NCI-H1417 treated with DMSO at 0.1 percent for 48 hours (cell line): ENCODE data around the gene EXPH5.

Experiments
- DNase-seq: peaks from one replicate; lab custom pipeline; 2025; lab: John Stamatoyannopoulos, UW

EXPH5 gene

DNA sequence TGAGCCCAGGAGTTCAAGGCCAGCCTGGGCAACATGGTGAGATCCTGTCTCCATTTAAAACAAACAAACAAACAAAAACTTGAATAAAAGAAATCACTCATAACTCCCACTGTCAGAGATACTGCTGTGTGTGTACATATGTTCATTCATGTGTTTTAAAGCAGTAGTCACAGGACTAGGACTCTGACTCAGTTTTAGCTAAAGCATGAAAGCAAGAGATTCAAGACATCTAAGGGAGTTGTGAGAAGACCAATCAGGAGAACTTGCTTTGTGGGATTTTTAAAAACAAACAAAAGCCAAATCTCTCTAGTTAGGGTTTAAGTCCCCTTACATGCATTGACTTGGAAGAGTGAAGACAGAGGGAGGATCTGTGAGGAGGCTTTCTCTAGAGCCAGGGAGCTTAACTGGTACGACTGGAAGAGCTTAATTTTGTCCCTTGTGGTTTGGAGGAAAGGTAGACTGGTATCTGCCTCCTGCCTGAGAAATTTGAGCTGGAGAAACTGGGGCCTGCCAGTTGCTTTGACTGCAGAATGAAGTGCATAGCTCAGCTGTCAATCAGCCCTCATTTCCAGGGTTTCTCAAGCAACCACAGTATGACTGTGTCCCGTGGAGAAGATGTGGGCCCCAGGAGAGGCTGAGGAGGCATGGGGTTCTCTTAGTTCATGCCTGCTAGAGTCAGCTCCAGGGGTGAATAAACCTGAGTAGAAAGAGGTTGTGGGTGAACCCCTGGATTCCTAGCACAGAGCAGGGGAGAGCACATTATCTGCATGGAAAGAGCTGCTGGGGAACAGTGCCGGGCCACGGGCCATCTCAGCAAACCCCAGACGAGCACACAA is 30.6 kb downstream of the EXPH5 start:
- no peak for DNase-seq

DNA sequence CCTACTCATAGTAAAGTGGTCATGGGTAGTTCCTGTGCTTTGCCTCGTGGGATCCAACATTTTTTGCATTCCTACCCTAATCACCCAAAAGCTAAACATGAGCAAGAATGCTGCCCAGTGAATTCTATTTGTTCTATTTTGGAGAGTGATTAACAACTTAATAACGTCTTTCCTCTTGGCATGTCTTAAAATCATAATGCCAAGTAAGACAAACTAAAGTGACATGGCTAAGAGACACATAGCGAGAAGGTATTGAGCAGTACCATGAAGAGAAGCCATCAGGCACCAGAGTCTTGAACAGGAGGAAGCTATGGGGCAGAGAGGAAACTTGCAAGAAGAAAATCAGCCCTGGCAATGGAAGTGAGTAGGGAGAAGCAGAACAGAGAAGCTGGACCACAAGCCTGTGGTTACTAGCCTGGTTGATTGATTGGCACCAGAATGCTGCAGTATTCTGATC is 32.0 kb downstream of the EXPH5 start:
- DNase-seq: no peak

DNA sequence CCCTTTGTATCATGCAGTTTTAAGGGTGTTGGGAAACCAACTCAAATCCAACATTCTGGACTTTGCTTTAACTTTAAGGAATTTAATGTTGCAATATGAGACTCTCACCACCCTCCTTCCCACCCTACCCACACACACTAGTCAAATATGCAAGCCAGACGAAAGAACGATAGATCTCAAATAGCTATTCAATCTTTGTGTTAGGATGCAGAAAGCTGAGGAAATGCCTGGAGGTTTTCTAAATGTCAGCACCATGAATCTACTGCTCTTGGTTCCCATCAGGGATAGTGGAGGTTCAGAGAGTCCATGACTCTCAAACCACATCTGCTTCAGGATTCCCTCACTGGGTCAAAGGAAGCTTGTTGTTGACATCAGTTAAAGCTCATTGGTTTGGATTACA is 33.7 kb downstream of the EXPH5 start:
- no peak for DNase-seq

DNA sequence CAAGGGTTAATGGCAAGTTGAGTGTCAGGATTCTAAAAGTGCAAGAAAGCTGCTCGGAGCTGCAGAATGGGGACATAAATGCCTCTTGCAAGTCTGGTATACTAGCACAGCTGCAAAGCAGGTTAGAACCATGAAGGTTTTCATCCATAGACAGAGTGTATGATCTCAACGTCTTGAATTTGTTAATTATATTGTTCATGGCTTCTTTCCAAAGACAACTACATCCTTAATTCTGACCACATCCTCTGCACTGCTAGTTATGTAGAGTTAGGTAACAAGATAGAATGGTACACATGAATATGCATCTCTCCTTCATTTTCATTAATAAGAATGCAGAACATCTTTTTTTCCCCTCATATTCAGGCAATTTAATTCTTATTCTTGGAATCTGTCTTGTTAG is 34.2 kb downstream of the EXPH5 start:
- no peak for DNase-seq

DNA sequence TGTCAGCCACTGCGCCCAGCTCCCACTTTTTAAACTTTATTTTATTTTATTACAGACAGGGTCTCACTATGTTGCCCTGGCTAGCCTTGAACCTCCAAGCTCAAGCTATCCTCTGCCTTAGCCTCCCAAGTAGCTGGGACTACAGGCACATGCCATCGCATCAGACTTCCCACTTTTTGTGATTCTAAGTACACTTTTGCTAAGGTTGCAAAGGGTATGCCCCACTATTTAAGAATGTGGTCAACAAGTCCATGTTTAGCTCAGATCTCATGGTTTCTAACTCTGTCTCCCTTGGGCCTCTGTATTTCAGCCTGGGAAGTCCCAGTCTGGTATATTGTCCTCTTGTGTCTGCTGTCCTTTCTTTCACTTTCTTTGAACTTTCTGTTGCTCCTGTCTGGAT is 35.3 kb downstream of the EXPH5 start:
- no peak for DNase-seq

DNA sequence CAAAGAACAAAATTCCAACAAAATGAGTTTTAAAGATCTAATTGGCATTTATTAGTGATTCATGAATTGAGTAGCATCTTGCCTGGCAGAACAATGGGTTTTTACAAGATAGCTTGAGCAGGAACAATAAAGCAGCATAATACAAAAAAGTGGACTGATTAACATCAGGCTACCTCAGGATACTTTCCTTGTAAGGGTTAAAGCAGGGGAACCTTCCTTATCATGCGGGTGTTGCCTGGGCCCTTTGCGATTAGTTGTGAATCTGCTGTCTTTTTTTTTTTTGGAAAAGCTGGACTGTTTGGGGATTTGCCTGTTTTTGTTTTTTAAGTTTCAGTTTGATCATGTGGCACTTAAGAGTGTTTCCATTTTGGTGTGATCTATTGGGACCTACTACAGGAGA is 37.5 kb downstream of the EXPH5 start:
- DNase-seq: no peak

DNA sequence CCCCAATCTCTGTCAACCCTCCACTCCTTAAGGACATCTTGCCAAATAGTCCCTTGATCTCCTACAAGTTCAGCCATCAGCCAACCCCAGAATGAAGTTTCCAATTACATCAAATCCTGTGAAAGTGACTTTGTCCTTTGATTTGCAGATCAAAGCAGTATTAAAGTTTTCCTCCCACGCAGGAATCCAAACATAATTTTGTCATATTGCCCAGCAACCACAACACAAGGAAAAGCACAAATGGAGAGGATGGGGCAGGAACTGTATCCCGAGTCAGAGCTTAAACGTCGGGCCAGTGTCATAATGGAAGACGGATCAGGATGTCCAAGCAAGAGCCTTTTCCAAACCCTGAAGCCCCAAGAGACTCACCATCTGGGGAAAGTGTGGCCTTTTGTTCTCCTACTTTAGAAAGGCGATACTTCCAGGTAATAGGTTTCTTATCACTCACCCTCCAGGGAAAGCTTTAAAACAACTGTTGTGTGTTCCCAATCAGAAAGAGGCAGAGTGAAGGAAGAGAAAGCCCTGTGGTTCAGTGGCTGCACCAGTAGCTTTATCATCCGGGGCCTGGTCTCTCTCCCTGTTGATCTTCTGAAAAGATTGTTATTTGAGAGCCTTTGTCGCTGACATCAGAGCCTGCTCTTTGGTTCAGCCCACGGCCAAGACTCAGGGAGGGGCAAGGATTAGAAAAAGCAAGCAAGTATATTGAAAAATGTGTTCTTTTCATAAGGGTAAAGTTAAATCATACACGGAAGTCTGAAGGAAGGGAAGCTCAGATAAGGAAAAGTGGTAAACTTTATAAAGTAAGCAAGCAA is 41.7 kb downstream of the EXPH5 start:
- DNase-seq: no peak

DNA sequence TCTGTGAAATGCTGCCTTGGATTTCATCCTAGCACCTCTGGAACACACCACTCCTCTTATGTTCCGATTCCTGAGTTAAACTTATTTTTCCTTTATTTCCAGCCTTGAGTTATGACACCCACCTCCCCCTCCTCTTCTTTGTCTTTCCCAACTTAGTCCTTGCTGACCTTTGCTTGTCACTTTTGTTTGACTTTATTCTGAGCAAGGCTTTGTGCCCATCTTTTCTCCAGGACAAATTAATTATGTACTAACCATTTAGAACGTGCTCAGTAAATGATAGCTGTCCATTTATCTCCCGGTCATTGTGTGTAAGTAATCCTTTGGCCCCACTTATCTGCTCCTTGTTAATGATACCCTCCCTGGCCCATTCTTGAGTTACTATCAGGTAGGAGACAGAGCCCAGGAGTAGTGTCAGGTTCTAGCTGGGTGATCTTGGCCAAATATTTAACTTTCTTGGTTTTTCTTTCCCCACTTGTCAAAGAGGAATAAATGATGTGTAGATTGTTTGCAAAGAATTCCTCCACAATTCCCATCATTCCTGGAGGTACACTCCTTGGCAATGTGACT is 44.2 kb downstream of the EXPH5 start:
- DNase-seq: no peak

DNA sequence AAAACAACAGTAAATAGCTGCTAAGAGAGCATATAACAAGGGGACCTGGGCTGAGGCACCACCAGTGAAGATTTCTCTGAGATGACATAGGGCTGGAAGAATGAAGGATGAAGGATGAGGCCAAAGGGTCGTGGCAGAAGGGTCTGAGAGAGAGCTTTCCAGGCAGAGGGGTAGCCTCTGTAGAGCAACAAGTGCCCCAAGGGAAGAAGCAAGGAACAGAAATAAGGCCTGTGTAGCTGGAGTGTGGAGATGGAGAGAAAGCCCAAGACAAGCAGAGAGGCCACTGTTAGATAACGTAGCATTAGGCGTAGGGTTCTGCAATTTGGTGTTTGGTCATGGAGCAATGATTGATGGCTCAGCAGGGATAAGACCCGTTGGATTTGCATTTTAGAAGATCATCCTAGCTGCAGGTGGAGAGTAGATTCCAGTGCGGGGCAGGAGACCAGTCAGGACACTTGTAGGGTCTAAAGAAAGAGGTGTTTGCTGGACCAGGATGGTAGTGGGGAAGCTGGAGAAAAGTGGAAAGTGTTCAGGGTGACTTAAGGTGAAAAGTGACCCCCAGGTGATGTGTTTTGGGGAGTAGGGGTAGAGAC is 47.6 kb downstream of the EXPH5 start:
- DNase-seq: no peak

DNA sequence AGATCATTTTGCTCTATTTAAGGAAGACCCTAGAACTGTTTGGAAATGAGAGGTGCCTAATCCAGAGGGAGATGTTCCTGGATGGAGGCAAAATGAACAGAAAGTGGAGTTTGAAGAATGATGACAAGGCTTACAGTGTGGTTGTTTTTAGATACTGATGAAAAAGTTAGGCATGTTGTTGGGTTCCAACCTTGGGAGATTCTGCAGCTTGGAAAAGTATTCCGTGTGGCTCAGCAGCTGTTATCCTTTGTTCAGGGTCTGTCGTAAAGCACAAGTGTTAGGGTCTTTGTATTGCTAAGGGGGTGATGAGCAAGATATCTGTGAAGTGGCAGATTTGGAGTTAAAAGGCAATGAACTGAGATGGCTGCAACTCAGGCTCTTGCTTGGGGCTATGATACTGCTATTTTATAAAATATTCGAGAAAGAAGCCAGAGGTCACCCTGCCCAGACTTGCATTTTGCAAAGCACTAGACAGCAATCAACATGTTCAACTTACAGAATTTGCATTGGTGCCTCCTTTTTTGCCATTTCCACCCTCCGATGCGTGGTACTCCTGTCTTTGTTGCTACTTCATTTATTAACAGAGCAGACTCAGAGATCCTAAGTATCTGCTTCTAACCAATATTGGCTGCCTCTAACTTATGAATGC is 50.1 kb downstream of the EXPH5 start:
- no peak for DNase-seq

DNA sequence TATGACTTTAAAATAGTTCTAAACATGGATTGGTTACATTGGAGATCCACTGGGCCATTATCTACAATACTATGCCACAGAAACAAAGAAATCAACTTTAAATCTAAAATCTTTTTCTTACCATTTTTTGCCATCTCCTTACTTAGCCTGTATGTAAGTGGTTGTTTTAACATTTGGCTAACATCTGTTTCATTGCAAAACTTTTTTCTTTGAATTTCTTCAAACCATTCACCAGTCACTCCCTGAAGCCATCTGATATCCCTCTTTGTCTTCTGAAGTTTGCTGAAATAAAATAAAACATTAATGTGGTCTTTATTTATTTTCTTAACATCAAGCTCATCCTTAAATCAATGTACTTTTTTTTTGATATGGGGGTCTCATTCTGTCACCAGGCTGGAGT is 52.0 kb downstream of the EXPH5 start:
- DNase-seq: no peak

DNA sequence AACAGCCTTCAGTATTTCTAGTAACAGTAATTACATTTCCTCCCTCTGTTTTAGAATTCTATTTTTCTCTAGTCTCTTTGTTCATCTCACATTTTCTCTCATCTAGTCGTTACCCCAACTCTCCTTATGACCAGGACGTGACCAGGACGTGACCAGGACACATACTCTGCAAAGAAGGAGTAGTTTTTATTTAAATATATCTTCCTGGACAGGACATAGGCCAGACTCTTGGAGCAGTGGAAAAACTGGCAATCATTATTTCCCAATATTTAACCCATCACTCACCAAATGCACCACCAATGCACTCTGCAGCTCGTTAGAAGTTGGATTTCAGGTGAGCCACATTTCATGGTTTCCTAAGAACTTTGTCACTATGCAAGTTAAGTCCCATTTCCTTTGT is 55.1 kb downstream of the EXPH5 start:
- DNase-seq: no peak

DNA sequence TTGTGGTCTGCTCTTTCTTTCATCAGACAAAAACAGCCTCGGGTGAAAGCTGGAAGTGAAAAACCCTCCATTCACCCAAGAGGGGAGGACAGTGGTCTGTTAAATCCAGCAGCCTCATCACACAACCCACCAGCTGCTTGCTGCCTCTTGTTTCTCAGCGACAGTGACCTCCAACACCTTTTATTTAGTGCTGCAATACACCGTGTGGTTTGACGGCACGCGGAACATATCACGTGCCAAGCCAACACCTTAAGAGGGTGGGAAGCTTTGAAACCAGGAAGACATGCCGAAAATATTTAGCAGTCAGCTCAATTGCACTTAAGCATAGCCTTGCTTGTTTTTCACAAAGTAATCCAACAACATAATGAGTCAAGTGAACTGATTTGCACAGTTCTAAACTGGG is 55.5 kb downstream of the EXPH5 start:
- no peak for DNase-seq

DNA sequence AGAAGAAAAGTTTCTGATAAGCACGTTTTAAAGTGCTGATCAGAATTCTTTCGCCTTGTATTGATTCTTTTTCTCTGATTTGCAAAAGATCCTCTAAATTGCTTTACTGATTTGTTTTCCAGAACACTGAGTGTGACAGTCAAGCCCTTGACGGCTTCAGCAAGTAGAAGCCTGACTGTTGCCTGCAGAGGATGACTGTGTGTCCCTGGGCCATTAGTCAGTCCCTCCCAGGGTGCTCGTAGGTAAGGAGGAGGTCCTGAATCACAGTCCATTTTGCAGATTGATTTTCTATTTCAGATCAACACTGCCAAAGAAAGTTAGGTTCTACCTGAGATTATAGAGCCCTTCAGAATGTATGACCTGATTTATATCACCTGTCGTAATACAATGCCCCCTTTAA is 56.8 kb downstream of the EXPH5 start:
- DNase-seq: no peak

DNA sequence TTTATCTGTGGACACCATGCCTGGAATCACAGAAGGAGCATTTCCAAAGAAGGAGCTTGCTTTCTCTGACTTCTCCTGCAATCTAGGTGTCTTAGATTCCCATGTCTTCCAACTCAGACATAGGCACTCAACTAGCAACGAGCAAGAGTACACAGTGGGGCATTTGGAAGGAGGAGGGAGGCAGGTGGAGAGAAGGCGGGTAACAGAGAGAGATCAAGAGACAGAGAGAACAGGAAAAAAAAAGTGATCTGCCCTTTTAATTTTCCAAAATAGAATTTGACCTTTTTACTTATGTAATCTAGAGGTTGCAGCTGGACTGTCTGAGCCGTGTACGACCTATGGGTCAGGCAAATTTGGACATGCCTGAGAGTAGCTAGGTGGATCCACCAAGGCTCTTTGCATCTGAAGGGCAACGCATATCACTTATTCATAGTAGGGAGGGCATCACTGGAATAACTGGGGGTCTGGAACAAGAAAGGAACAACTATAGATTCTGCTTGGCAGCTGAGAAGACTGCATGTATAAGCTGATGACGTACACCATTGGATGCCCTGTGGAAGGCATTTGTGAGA is 58.1 kb downstream of the EXPH5 start:
- no peak for DNase-seq

DNA sequence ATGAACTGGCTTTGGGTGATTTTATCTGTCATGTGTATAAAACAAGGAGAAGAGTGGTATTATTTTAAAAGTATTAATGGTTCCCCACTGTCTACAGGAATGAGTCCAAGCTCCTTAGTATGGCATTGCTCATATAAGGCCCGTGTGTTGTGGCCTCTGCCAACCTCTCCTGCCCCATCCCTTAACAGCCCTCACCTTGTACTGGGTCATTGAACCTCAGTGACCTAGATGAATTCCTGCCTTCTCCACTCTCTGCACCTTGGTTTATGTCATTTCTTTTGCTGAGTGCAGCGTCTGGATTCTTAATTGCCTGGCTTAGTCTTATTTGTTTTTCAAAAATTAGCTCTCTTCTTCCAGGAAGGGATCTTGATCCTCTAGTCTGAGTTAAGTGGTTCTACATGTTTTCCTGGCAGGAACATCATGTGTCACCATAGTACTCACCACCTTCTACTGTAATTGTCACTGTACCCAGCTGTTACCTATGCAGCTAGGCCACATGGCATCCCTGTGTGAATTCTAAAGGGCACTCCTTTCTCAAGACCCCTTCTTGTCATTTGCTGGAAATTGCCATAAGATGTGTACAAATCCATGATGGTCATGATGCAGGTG is 59.2 kb downstream of the EXPH5 start:
- DNase-seq: no peak

DNA sequence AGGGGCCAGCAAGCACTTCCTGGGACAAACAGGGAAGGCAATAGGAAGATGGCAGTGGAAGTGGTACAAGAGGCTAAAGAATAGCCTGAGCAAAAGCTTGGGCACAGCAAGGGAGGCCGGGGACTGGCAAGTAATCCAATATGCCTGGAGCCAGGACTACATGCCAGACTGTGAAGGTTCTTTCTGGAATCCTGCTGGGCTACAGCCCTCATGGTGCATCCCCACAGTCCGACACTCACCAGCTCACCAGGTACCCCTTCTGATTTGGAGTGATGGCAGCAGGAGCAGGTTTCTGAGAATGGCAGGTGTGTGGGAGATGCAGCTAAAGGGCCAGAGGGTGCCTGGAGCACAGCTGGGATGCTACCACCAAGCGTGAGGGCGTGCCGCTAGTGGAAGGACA is 63.1 kb downstream of the EXPH5 start:
- DNase-seq: no peak

DNA sequence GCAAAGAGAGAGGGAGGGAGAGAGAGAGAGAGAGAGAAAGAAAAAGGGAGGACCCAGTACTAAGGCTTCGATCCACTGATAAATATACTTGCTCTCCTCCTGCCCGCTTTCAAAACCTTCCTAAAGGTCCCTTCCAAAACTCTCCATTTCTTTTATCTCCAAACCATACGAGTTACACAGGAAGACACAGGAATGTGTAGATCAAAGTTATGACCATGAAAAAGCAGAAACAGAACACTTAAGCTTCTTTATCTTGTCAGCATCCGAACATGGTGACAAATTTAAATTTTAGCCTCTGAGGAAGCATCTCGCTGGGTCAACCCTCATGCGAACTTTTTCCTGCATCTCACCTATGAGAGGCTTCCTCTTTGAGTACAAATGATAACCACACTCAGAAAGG is 66.2 kb downstream of the EXPH5 start:
- no peak for DNase-seq

DNA sequence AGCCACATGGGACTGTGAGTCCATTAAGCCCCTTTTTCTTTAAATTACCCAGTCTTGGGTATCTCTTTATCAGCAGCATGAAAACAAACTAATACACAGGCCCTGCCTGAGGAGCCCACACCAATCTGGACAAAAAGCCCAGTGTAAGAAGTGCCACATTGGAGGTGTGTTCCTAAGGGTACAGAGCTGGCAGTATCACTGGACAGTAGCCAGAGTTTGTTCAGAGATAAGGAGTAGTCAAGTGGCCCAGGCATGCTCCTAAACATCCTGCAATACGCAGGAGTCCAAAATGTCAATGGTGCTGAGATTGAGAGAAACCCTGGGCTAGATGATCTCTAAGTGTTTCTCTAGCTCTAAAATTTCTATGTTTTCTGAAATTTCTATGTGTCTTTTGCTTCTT is 68.4 kb downstream of the EXPH5 start:
- no peak for DNase-seq

DNA sequence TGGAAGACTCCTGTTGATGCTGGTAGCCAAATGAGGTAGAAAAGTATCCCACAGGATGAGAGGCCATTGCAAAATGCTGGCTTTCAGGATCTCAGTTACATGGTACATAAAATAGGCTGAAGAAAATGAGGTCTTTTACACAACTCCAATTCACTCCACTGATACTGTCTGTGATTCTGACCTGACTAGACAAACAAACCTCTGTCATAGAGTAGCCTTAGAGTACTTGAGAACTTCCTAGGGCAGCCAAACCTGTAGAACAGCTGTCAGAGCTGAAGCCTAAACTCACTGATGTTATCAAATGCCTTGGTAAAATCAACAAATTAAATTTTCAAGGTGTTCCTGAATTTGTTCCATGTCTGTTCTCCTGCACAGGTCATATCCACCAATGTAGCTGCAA is 69.1 kb downstream of the EXPH5 start:
- DNase-seq: no peak

DNA sequence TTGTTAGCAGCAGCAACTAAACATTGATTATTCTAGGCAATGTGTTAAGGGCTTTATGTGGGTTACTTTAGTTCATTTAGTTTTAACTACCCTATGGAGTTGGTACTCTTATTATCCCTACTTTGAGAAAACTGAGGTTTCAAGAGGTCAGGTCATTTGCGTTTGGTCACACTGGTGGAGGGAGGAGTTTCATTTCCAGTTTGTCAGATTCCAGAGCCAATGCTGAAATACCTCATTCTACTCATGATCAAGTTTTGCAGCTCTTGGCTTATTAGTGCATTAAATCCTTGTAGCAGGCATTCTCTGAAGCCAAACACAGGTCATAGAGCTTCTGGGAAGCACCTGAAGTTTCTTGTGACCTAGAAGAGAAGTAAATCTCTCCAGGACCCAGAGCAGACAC is 71.2 kb downstream of the EXPH5 start:
- DNase-seq: no peak
